Sigmoid colon (tissue), 4 donors: Measurements from ENCODE around the gene WDTC1.

Experiments used
- POLR2A ChIP-seq, 2 donors: fragments of 450-650 bp; IDR thresholded peaks; one replicate each; pipeline ENCODE4 v1.6.1; 2016; ENCODE audit warnings: antibody characterized with exemption in 2 of 2, mild to moderate bottlenecking in 2 of 2, moderate library complexity in 2 of 2
- POLR2AphosphoS5 ChIP-seq, 4 donors: sonication (generic); formaldehyde crosslinking; IDR thresholded peaks; one replicate each; pipeline ENCODE4 v1.6.1; 2017; ENCODE audit warnings: antibody characterized with exemption in 4 of 4
- TF ChIP-seq, protein P1 (sequence below), 4 experiments: fragments of 450-650 bp in 3 of 4; fragments of 200-600 bp in 1 of 4; IDR thresholded peaks; one replicate each; pipeline ENCODE4 v1.5.1; 2016 to 2019; ENCODE audit warnings: antibody characterized with exemption in 4 of 4, mild to moderate bottlenecking in 3 of 4, moderate library complexity in 2 of 4

DNA sequence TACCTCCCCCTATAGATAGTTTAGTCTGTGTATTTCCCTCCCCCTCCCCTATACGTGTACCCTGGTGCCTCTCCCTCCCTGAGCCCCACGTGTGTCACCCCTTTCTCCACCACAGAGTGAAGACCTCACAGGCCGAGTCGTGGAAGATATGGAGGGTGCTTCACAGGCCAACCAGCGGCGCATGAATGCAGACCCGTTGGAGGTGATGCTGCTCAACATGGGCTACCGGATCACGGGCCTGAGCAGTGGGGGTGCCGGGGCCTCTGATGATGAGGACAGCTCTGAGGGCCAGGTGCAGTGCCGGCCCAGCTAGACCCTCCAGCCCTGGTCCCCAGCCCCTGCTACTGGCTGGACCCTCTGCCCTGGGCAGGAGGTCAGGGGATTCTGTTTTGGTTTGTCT is 71.6 kb downstream of the WDTC1 start:
- TF ChIP-seq, protein P1, sequence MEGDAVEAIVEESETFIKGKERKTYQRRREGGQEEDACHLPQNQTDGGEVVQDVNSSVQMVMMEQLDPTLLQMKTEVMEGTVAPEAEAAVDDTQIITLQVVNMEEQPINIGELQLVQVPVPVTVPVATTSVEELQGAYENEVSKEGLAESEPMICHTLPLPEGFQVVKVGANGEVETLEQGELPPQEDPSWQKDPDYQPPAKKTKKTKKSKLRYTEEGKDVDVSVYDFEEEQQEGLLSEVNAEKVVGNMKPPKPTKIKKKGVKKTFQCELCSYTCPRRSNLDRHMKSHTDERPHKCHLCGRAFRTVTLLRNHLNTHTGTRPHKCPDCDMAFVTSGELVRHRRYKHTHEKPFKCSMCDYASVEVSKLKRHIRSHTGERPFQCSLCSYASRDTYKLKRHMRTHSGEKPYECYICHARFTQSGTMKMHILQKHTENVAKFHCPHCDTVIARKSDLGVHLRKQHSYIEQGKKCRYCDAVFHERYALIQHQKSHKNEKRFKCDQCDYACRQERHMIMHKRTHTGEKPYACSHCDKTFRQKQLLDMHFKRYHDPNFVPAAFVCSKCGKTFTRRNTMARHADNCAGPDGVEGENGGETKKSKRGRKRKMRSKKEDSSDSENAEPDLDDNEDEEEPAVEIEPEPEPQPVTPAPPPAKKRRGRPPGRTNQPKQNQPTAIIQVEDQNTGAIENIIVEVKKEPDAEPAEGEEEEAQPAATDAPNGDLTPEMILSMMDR (IDR thresholded peaks at IDR 0.05) = no peak
- TF ChIP-seq POLR2AphosphoS5 (IDR thresholded peaks at IDR 0.05) (no peak), POLR2A (IDR thresholded peaks at IDR 0.05) (no peak)
